GM10266 (cell line): Measurements from ENCODE around the gene PAF1.

Experiments
- DNase-seq: peaks from one replicate; pipeline ENCODE4 v3.0.0; 2012; ENCODE audit errors: extremely low spot score
- CTCF ChIP-seq: IDR thresholded peaks from 2 replicates; pipeline ENCODE4 v1.5.1; 2012; ENCODE audit warnings: mild to moderate bottlenecking, low read depth; ENCODE audit not compliant: control insufficient read depth, insufficient read depth; ENCODE audit errors: missing control alignments

Gene PAF1

GRCh38 chr19:39432677-39433025 lies 41.7 kb upstream of the PAF1 start:
- no peak for TF ChIP-seq CTCF
- no peak for DNase-seq

- peak; percentile 68 for DNase-seq
- no peak for TF ChIP-seq CTCF
Measured at GRCh38 chr19:39430675-39431593, 40.0 kb upstream of the PAF1 start.

- DNase-seq, result no peak
- TF ChIP-seq CTCF, result no peak
Measured at GRCh38 chr19:39428283-39429112, 37.6 kb upstream of the PAF1 start.

GRCh38 chr19:39427707-39428106 lies 36.8 kb upstream of the PAF1 start:
- DNase-seq, result no peak
- no peak for TF ChIP-seq CTCF

GRCh38 chr19:39426170-39426569 lies 35.3 kb upstream of the PAF1 start:
- TF ChIP-seq CTCF, result no peak
- DNase-seq, result no peak

GRCh38 chr19:39425744-39426143 lies 34.8 kb upstream of the PAF1 start:
- DNase-seq, result no peak
- TF ChIP-seq CTCF, result no peak

GRCh38 chr19:39424934-39425333 lies 34.0 kb upstream of the PAF1 start:
- TF ChIP-seq CTCF, result no peak
- no peak for DNase-seq
